ENCODE results near the gene UGT1A7.

The UGT1A7 gene

DNA sequence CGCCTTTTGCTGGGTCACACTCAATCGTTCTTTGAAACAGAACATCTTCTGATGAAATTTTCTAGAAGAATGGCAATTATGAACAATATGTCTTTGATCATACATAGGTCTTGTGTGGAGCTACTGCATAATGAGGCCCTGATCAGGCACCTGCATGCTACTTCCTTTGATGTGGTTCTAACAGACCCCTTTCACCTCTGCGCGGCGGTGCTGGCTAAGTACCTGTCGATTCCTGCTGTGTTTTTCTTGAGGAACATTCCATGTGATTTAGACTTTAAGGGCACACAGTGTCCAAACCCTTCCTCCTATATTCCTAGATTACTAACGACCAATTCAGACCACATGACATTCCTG is 31.5 kb downstream of the UGT1A7 start:
- H3K9ac ChIP-seq (ENCODE audit: low read length) = no peak overlapping the region
- no peaks in the 10 kb centered on the region for H3K36me3 ChIP-seq (ENCODE audit: low read length)
- H3K9me3 ChIP-seq (ENCODE audit: insufficient read depth, low read length) = no peaks in the 10 kb centered on the region
- H3K4me2 ChIP-seq (ENCODE audit: low read depth, low read length, poor library complexity, severe bottlenecking) = no peak overlapping the region
- no peak overlapping the region for H2AFZ ChIP-seq (ENCODE audit: low read depth, low read length, severe bottlenecking)
- H3K79me2 ChIP-seq (ENCODE audit: insufficient read depth, low read length) = no peaks in the 10 kb centered on the region
- H3K9me2 ChIP-seq (replicated peaks; ENCODE audit: insufficient read depth, low read length) = no peaks in the 10 kb centered on the region
- H3F3A ChIP-seq (ENCODE audit: insufficient read depth) = no peaks in the 10 kb centered on the region
- no peak overlapping the region for H3K4me3 ChIP-seq (ENCODE audit: insufficient read depth, low read length, poor library complexity, severe bottlenecking)
- TF ChIP-seq, protein P1, sequence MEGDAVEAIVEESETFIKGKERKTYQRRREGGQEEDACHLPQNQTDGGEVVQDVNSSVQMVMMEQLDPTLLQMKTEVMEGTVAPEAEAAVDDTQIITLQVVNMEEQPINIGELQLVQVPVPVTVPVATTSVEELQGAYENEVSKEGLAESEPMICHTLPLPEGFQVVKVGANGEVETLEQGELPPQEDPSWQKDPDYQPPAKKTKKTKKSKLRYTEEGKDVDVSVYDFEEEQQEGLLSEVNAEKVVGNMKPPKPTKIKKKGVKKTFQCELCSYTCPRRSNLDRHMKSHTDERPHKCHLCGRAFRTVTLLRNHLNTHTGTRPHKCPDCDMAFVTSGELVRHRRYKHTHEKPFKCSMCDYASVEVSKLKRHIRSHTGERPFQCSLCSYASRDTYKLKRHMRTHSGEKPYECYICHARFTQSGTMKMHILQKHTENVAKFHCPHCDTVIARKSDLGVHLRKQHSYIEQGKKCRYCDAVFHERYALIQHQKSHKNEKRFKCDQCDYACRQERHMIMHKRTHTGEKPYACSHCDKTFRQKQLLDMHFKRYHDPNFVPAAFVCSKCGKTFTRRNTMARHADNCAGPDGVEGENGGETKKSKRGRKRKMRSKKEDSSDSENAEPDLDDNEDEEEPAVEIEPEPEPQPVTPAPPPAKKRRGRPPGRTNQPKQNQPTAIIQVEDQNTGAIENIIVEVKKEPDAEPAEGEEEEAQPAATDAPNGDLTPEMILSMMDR (IDR thresholded peaks at IDR 0.05; ENCODE audit: insufficient read depth, low read length, poor library complexity, severe bottlenecking) = no peak
- no peak for TF ChIP-seq EZH2phosphoT487 (conservative IDR thresholded peaks at IDR 0.05; ENCODE audit: low read length)
- H3K27ac ChIP-seq (ENCODE audit: low read depth, low read length) = no peak overlapping the region
- H4K20me1 ChIP-seq (ENCODE audit: low read depth, low read length) = no peaks in the 10 kb centered on the region
- H3K27me3 ChIP-seq (ENCODE audit: low read length) = no peaks in the 10 kb centered on the region

DNA sequence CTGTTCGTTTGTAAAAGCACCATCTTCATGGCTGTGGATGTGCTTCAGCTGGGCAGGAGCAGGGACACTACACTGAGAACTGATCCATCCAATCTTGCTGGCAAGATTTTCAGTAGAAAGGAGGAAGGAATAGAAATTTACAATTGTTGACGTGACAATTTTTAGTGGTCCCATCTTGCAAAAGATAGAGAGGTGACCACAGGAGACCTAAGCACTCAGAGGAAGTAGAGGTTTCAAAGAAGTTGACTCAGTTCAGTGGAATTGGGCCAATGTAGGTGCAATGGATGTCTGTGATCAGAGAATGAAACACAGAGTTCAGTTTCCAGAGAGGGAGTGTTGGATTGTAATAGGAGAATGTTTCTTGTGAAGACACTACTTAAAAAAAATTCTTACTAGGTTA is 32.4 kb downstream of the UGT1A7 start:
- Histone ChIP-seq H3K9me2 (replicated peaks; ENCODE audit: insufficient read depth, low read length) (no peaks in the 10 kb centered on the region), H2AFZ (ENCODE audit: low read depth, low read length, severe bottlenecking) (no peak overlapping the region), H3K27ac (ENCODE audit: low read depth, low read length) (no peak overlapping the region), H3K9me3 (ENCODE audit: insufficient read depth, low read length) (no peaks in the 10 kb centered on the region), H3K36me3 (ENCODE audit: low read length) (no peaks in the 10 kb centered on the region), H3K4me3 (ENCODE audit: insufficient read depth, low read length, poor library complexity, severe bottlenecking) (no peak overlapping the region), H3F3A (ENCODE audit: insufficient read depth) (no peaks in the 10 kb centered on the region), H3K4me2 (ENCODE audit: low read depth, low read length, poor library complexity, severe bottlenecking) (no peak overlapping the region), H3K27me3 (ENCODE audit: low read length) (no peaks in the 10 kb centered on the region), H4K20me1 (ENCODE audit: low read depth, low read length) (no peaks in the 10 kb centered on the region), H3K9ac (ENCODE audit: low read length) (no peak overlapping the region), H3K79me2 (ENCODE audit: insufficient read depth, low read length) (no peaks in the 10 kb centered on the region)
- TF ChIP-seq, protein P1 (IDR thresholded peaks at IDR 0.05; ENCODE audit: insufficient read depth, low read length, poor library complexity, severe bottlenecking) = no peak
- TF ChIP-seq EZH2phosphoT487 (conservative IDR thresholded peaks at IDR 0.05; ENCODE audit: low read length) = no peak

DNA sequence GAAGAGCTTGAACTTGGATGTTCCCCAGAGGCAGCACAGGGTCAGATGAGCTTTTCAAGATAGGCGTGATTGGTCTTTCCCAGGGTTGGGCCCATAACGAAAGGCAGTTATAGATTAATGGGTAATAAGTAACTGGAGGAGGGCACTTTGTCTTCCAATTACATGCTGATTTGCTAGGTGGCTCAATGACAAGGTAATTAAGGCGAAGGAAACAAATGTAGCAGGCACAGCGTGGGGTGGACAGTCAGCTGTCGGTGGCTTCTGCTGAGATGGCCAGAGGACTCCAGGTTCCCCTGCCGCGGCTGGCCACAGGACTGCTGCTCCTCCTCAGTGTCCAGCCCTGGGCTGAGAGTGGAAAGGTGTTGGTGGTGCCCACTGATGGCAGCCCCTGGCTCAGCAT is 36.9 kb downstream of the UGT1A7 start, which contains the start of gene UGT1A4:
Gene UGT1A4 (plus strand): TSS at position 185 of the 400 bp plus-strand sequence. CDS start 85 bp downstream, at position 270.
- H3K79me2 ChIP-seq (ENCODE audit: insufficient read depth, low read length) = no peaks in the 10 kb centered on the region
- no peak within 1 kb of the TSS for H3K27ac ChIP-seq (ENCODE audit: low read depth, low read length)
- H3K9me3 ChIP-seq (ENCODE audit: insufficient read depth, low read length) = no peaks in the 10 kb centered on the region
- no peaks in the 10 kb centered on the region for H3K27me3 ChIP-seq (ENCODE audit: low read length)
- H3K9ac ChIP-seq (ENCODE audit: low read length) = no peak within 1 kb of the TSS
- no peak within 1 kb of the TSS for H2AFZ ChIP-seq (ENCODE audit: low read depth, low read length, severe bottlenecking)
- no peak within 1 kb of the TSS for H3K4me2 ChIP-seq (ENCODE audit: low read depth, low read length, poor library complexity, severe bottlenecking)
- H3K4me3 ChIP-seq (ENCODE audit: insufficient read depth, low read length, poor library complexity, severe bottlenecking) = no peak within 1 kb of the TSS
- no peaks in the 10 kb centered on the region for H3K36me3 ChIP-seq (ENCODE audit: low read length)
- no peaks in the 10 kb centered on the region for H3F3A ChIP-seq (ENCODE audit: insufficient read depth)
- H3K9me2 ChIP-seq (replicated peaks; ENCODE audit: insufficient read depth, low read length) = no peaks in the 10 kb centered on the region
- TF ChIP-seq, protein P1 (IDR thresholded peaks at IDR 0.05; ENCODE audit: insufficient read depth, low read length, poor library complexity, severe bottlenecking) = no peak
- no peak for TF ChIP-seq EZH2phosphoT487 (conservative IDR thresholded peaks at IDR 0.05; ENCODE audit: low read length)
- no peaks in the 10 kb centered on the region for H4K20me1 ChIP-seq (ENCODE audit: low read depth, low read length)
